NAMALWA (cell line): ENCODE results near the gene LIPE.
"Not testable (repeated sequence)": the region's sequence is repeated elsewhere in the genome, so short reads cannot be mapped to it uniquely, and the experiment has no call there.

Experiments used
- DNase-seq: peaks from one replicate; pipeline ENCODE4 v3.0.0-alpha.2; 2015; ENCODE audit warnings: low spot score

LIPE gene

GRCh38 chr19:42427313-42427712, at the start of gene LIPE:
LIPE (minus strand) TSS chr19:42427388; CDS start chr19:42427149, 239 bp downstream.
- no peak for DNase-seq

GRCh38 chr19:42475366-42475765, 48.2 kb upstream of the LIPE start:
- no peak for DNase-seq

- no peak for DNase-seq
Measured at GRCh38 chr19:42474743-42475142, 47.6 kb upstream of the LIPE start.

- no peak for DNase-seq
Measured at GRCh38 chr19:42473686-42474085, 46.5 kb upstream of the LIPE start.

- no peak for DNase-seq
Measured at GRCh38 chr19:42472402-42473147, 45.4 kb upstream of the LIPE start.

- DNase-seq = no peak
Measured at GRCh38 chr19:42471554-42472249, 44.5 kb upstream of the LIPE start.

- peak; percentile 26 for DNase-seq
Measured at GRCh38 chr19:42469311-42470235, 42.4 kb upstream of the LIPE start.

- no peak for DNase-seq
Measured at GRCh38 chr19:42468273-42468796, 41.1 kb upstream of the LIPE start.

- DNase-seq = peak; percentile 21
Measured at GRCh38 chr19:42467183-42467760, 40.1 kb upstream of the LIPE start.

GRCh38 chr19:42466521-42467182, 39.5 kb upstream of the LIPE start:
- peak; percentile 45 for DNase-seq

GRCh38 chr19:42465827-42466280, 38.7 kb upstream of the LIPE start:
- peak; percentile 86 for DNase-seq

- no peak for DNase-seq
Measured at GRCh38 chr19:42461700-42462324, 34.6 kb upstream of the LIPE start.

- DNase-seq = not testable (repeated sequence)
Measured at GRCh38 chr19:42461231-42461630, 34.0 kb upstream of the LIPE start.

- no peak for DNase-seq
Measured at GRCh38 chr19:42459926-42460325, 32.7 kb upstream of the LIPE start.

- no peak for DNase-seq
Measured at GRCh38 chr19:42455621-42456081, 28.5 kb upstream of the LIPE start.

GRCh38 chr19:42455086-42455485, 27.9 kb upstream of the LIPE start:
- no peak for DNase-seq

GRCh38 chr19:42452590-42452989, 25.4 kb upstream of the LIPE start:
- DNase-seq = no peak

GRCh38 chr19:42450314-42450934, 23.2 kb upstream of the LIPE start:
- peak; percentile 89 for DNase-seq

- DNase-seq = not testable (repeated sequence)
Measured at GRCh38 chr19:42448306-42448705, 21.1 kb upstream of the LIPE start.

- DNase-seq = no peak
Measured at GRCh38 chr19:42445948-42446347, 18.8 kb upstream of the LIPE start.
